HCT116 (cell line): ENCODE results near the gene APOL5. TPM values are rescaled to one million over a fixed set of nuclear protein-coding genes. Genes with fewer than 3 reads are reported as not detected.

Experiments used
- ATAC-seq: fragments of 200-7000 bp; cut with Tn5 transposase; 2 replicates; pipeline ENCODE4 v1.9.1; 2020; ENCODE audit warnings: mild to moderate bottlenecking, moderate library complexity
- BruUV-seq: library from RNA; stranded (reverse); fragments of 400-500 nt; replicated peaks from 2 replicates; lab custom pipeline; 2021; lab: Mats Ljungman, UMichigan
- CTCF ChIA-PET: fragments of 300-600 bp; sonication (Branson Sonifier 250); formaldehyde crosslinking; loops from one replicate; lab custom pipeline; 2021; ENCODE audit warnings: antibody characterized with exemption; lab: Charles Lee
- POLR2A ChIA-PET: fragments of 300-600, 350-600 bp; sonication (Branson Sonifier 250); formaldehyde crosslinking; loops from one replicate; lab custom pipeline; 2021; ENCODE audit warnings: antibody characterized with exemption; lab: Charles Lee
- RAD21 ChIA-PET, 2 experiments: fragments of 300-600 bp; sonication (Branson Sonifier 250); formaldehyde crosslinking; loops; one replicate each; lab custom pipeline; 2023; ENCODE audit warnings: low total read pairs in 2 of 2; ENCODE audit not compliant: uncharacterized antibody in 2 of 2, unreplicated experiment in 2 of 2, low non-redundant PET in 1 of 2; lab: Charles Lee
- DNase-seq: peaks from one replicate; pipeline ENCODE4 v3.0.0-alpha.2; 2010; ENCODE audit warnings: low read depth, low spot score
- H2AFZ ChIP-seq: fragments of 200-600 bp; shearing (Covaris generic), sonication (generic); 2 replicates; pipeline ENCODE4 v1.6.1; 2017; ENCODE audit warnings: low read depth, mixed run types, mixed read lengths, antibody characterized with exemption, low read length; ENCODE audit not compliant: poor library complexity, severe bottlenecking
- H3K27ac ChIP-seq: 2 replicates; pipeline ENCODE4 v1.5.1; 2012; ENCODE audit warnings: low read depth, low read length
- H3K27me3 ChIP-seq: fragments of 200-600 bp; sonication (generic); 2 replicates; pipeline ENCODE4 v1.6.1; 2016; ENCODE audit warnings: mixed run types, low read length, mixed read lengths; ENCODE audit not compliant: insufficient read depth
- H3K36me3 ChIP-seq, 2 experiments: fragments of 200-500 bp in 1 of 2; fragments of 200-600 bp in 1 of 2; sonication (Bioruptor generic) in 1 of 2; sonication (generic) in 1 of 2; 2 replicates each; pipeline versions ENCODE4 v1.5.1 to v1.6.1; 2014 to 2016; ENCODE audit warnings: low read length in 2 of 2, inconsistent platforms in 1 of 2, mixed read lengths in 1 of 2, mixed run types in 1 of 2; ENCODE audit not compliant: insufficient read depth in 2 of 2, control insufficient read depth in 1 of 2
- H3K4me1 ChIP-seq, 2 experiments: fragments of 200-600 bp in 1 of 2; sonication (generic) in 1 of 2; 2 replicates each; pipeline versions ENCODE4 v1.5.1 to v1.6.1; 2012 to 2017; ENCODE audit warnings: low read length in 2 of 2, inconsistent platforms in 1 of 2, mild to moderate bottlenecking in 1 of 2, mixed read lengths in 1 of 2, mixed run types in 1 of 2, moderate library complexity in 1 of 2; ENCODE audit not compliant: insufficient read depth in 2 of 2, control insufficient read depth in 1 of 2
- H3K4me2 ChIP-seq: fragments of 200-600 bp; sonication (generic); 2 replicates; pipeline ENCODE4 v1.6.1; 2017; ENCODE audit warnings: mixed run types, low read length, mixed read lengths
- H3K4me3 ChIP-seq, 2 experiments: fragments of 200-600 bp in 1 of 2; sonication (generic) in 1 of 2; replicated peaks in 1 of 2; 2 replicates each; pipeline ENCODE4 v1.5.1; 2011 to 2016; ENCODE audit warnings: low read length in 2 of 2, control low read depth in 1 of 2, low read depth in 1 of 2, mild to moderate bottlenecking in 1 of 2, mixed read lengths in 1 of 2, mixed run types in 1 of 2
- H3K79me2 ChIP-seq: fragments of 200-600 bp; sonication (generic); 2 replicates; pipeline ENCODE4 v1.6.1; 2017; ENCODE audit warnings: mild to moderate bottlenecking, mixed run types, low read length, moderate library complexity, mixed read lengths; ENCODE audit not compliant: insufficient read depth
- H3K9ac ChIP-seq: fragments of 200-600 bp; sonication (generic); 2 replicates; pipeline ENCODE4 v1.6.1; 2016; ENCODE audit warnings: low read length, mixed read lengths
- H3K9me2 ChIP-seq: fragments of 200-600 bp; sonication (generic), shearing (Covaris generic); 2 replicates; pipeline ENCODE4 v1.6.1; 2017; ENCODE audit warnings: mixed run types, mild to moderate bottlenecking, moderate library complexity; ENCODE audit not compliant: insufficient read depth
- H3K9me3 ChIP-seq, 2 experiments: fragments of 200-500 bp in 1 of 2; fragments of 200-600 bp in 1 of 2; sonication (Bioruptor generic) in 1 of 2; sonication (generic) in 1 of 2; 2 replicates each; pipeline ENCODE4 v1.6.1; 2014 to 2017; ENCODE audit warnings: low read length in 2 of 2, mixed read lengths in 2 of 2, inconsistent platforms in 1 of 2, low read depth in 1 of 2, mild to moderate bottlenecking in 1 of 2, mixed run types in 1 of 2, moderate library complexity in 1 of 2; ENCODE audit not compliant: control insufficient read depth in 1 of 2, insufficient read depth in 1 of 2
- H4K20me1 ChIP-seq: fragments of 200-600 bp; sonication (generic), shearing (Covaris generic); 2 replicates; pipeline ENCODE4 v1.6.1; 2017; ENCODE audit warnings: mixed run types, mild to moderate bottlenecking, moderate library complexity; ENCODE audit not compliant: insufficient read depth
- EGR1 ChIP-seq: IDR thresholded peaks from 2 replicates; pipeline ENCODE4 v1.6.1; 2012; ENCODE audit warnings: low read depth
- ELF1 ChIP-seq: IDR thresholded peaks from 2 replicates; pipeline ENCODE4 v1.6.1; 2012; ENCODE audit warnings: low read depth, borderline replicate concordance
- EZH2phosphoT487 ChIP-seq: fragments of 200-600 bp; IDR thresholded peaks from 2 replicates; pipeline ENCODE4 v1.6.1; 2018; ENCODE audit warnings: antibody characterized with exemption, borderline replicate concordance
- FOSL1 ChIP-seq: IDR thresholded peaks from 2 replicates; pipeline ENCODE4 v1.6.1; 2012; ENCODE audit warnings: low read depth
- POLR2A ChIP-seq: IDR thresholded peaks from 2 replicates; pipeline ENCODE4 v1.7.0; 2011; ENCODE audit warnings: borderline replicate concordance; ENCODE audit not compliant: insufficient read depth, insufficient read length; ENCODE audit errors: extremely low read depth
- RAD21 ChIP-seq: IDR thresholded peaks from 2 replicates; pipeline ENCODE4 v1.6.1; 2012; ENCODE audit warnings: low read depth, mild to moderate bottlenecking
- REST ChIP-seq: IDR thresholded peaks from 2 replicates; pipeline ENCODE4 v1.6.1; 2012; ENCODE audit warnings: low read depth
- SIN3A ChIP-seq: IDR thresholded peaks from 2 replicates; pipeline ENCODE4 v1.6.1; 2012; ENCODE audit warnings: low read depth
- SP1 ChIP-seq: IDR thresholded peaks from 2 replicates; pipeline ENCODE4 v1.6.1; 2012; ENCODE audit warnings: low read depth
- SRF ChIP-seq: IDR thresholded peaks from 2 replicates; pipeline ENCODE4 v1.6.1; 2012; ENCODE audit warnings: low read depth
- YY1 ChIP-seq: IDR thresholded peaks from 2 replicates; pipeline ENCODE4 v1.6.1; 2011; ENCODE audit warnings: low read length, low read depth, moderate library complexity, mild to moderate bottlenecking; ENCODE audit not compliant: insufficient replicate concordance; ENCODE audit errors: extremely low read depth
- intact Hi-C: fragments of 100-400 bp; cut with micrococcal nuclease; formaldehyde crosslinking; loops from 2 replicates; pipeline ENCODE4 v1.10.0; 2022
- total RNA-seq: library from RNA; stranded (reverse); gene quantifications from one replicate; pipeline ENCODE4 v1.2.1, GENCODE V29; 2021; ENCODE audit not compliant: unreplicated experiment
- TF ChIP-seq, protein P1 (sequence below), 3 experiments: fragments of 200-600 bp in 1 of 3; sonication (generic) in 1 of 3; IDR thresholded peaks in 2 of 3; conservative IDR thresholded peaks in 1 of 3; 2 replicates each; pipeline ENCODE4 v1.5.1; 2012 to 2017; ENCODE audit warnings: low read depth in 2 of 3, low read length in 2 of 3, antibody characterized with exemption in 1 of 3, borderline replicate concordance in 1 of 3, control low read depth in 1 of 3, mild to moderate bottlenecking in 1 of 3, mixed read lengths in 1 of 3, mixed run types in 1 of 3, moderate library complexity in 1 of 3; ENCODE audit not compliant: insufficient read depth in 1 of 3

The APOL5 gene
- total RNA-seq, 1 experiment from 2014 or later = not detected

GRCh38 chr22:35756722-35757121 lies 39.0 kb downstream of the APOL5 start:
- intact Hi-C loops = no loop called here
- no peaks in the 10 kb centered on the region for H4K20me1 ChIP-seq
- no peak overlapping the region for H3K4me3 ChIP-seq
- H3K4me1 ChIP-seq = no peaks in the 10 kb centered on the region
- peaks cover 5 to 7% of the 10 kb centered on the region in 2 experiments for H3K36me3 ChIP-seq
- no peak overlapping the region for H2AFZ ChIP-seq
- ATAC-seq (no peak), DNase-seq (no peak)
- RAD21 ChIA-PET = no interaction called here
- BruUV-seq = no TSS peak
- H3K4me2 ChIP-seq = no peak overlapping the region
- no peaks in the 10 kb centered on the region for H3K9me2 ChIP-seq
- CTCF ChIA-PET = no interaction called here
- POLR2A ChIA-PET = no interaction called here
- no peaks in the 10 kb centered on the region for H3K79me2 ChIP-seq
- TF ChIP-seq RAD21 (no peak), SP1 (no peak), SIN3A (no peak), POLR2A (no peak), ELF1 (no peak), FOSL1 (no peak), SRF (no peak), EZH2phosphoT487 (no peak), EGR1 (no peak), YY1 (no peak), REST (no peak)
- TF ChIP-seq, protein P1, sequence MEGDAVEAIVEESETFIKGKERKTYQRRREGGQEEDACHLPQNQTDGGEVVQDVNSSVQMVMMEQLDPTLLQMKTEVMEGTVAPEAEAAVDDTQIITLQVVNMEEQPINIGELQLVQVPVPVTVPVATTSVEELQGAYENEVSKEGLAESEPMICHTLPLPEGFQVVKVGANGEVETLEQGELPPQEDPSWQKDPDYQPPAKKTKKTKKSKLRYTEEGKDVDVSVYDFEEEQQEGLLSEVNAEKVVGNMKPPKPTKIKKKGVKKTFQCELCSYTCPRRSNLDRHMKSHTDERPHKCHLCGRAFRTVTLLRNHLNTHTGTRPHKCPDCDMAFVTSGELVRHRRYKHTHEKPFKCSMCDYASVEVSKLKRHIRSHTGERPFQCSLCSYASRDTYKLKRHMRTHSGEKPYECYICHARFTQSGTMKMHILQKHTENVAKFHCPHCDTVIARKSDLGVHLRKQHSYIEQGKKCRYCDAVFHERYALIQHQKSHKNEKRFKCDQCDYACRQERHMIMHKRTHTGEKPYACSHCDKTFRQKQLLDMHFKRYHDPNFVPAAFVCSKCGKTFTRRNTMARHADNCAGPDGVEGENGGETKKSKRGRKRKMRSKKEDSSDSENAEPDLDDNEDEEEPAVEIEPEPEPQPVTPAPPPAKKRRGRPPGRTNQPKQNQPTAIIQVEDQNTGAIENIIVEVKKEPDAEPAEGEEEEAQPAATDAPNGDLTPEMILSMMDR (IDR thresholded peaks at IDR 0.05 in 2 of 3, conservative IDR thresholded peaks at IDR 0.05 in 1 of 3; ENCODE audit: borderline replicate concordance in 1 of 3, insufficient read depth in 1 of 3, low read depth in 2 of 3, low read length in 2 of 3) = no peak
- no peaks in the 10 kb centered on the region for H3K27me3 ChIP-seq
- H3K27ac ChIP-seq = no peak overlapping the region
- H3K9ac ChIP-seq = no peak overlapping the region
- no peaks in the 10 kb centered on the region for H3K9me3 ChIP-seq
